NOMO-1 treated with DMSO at 0.1 percent for 48 hours (cell line): ENCODE results near the gene STIL.
A peak's percentile ranks its signal among the peaks of the same experiment; 100 is the strongest.
"Not testable (repeated sequence)": the region's sequence is repeated elsewhere in the genome, so short reads cannot be mapped to it uniquely, and the experiment has no call there.

Experiments used
- DNase-seq: peaks from one replicate; lab custom pipeline; 2025; ENCODE audit not compliant: unreplicated experiment; lab: John Stamatoyannopoulos, UW

The STIL gene

GRCh38 chr1:47313915-47314664 lies at the start of gene STIL:
Gene STIL, minus strand, starts transcription at chr1:47314147. Its CDS starts 3,828 bp downstream, at chr1:47310319.
- peak; percentile 100 for DNase-seq

GRCh38 chr1:47362828-47363227 lies 48.9 kb upstream of the STIL start:
- no peak for DNase-seq

- no peak for DNase-seq
Measured at GRCh38 chr1:47361380-47361779, 47.4 kb upstream of the STIL start.

GRCh38 chr1:47351305-47351704 lies 37.4 kb upstream of the STIL start:
- peak; percentile 19 for DNase-seq

- DNase-seq: no peak
Measured at GRCh38 chr1:47348246-47348645, 34.3 kb upstream of the STIL start.

GRCh38 chr1:47347735-47348134 lies 33.8 kb upstream of the STIL start:
- no peak for DNase-seq

- not testable (repeated sequence) for DNase-seq
Measured at GRCh38 chr1:47346979-47347378, 33.0 kb upstream of the STIL start.

GRCh38 chr1:47340227-47340626 lies 26.3 kb upstream of the STIL start:
- DNase-seq: no peak

GRCh38 chr1:47338249-47339077 lies 24.5 kb upstream of the STIL start:
- DNase-seq: no peak

GRCh38 chr1:47337350-47337749 lies 23.4 kb upstream of the STIL start:
- no peak for DNase-seq

GRCh38 chr1:47334765-47335435 lies 21.0 kb upstream of the STIL start:
- no peak for DNase-seq

- DNase-seq: peak; percentile 62
Measured at GRCh38 chr1:47333922-47334764, 20.2 kb upstream of the STIL start.

- peak; percentile 88 for DNase-seq
Measured at GRCh38 chr1:47333578-47333921, 19.6 kb upstream of the STIL start, which contains the start of gene CMPK1. Gene CMPK1, plus strand, starts transcription at chr1:47333790. Its CDS starts 156 bp downstream, at chr1:47333946.

GRCh38 chr1:47332779-47333577 lies 19.0 kb upstream of the STIL start:
- no peak for DNase-seq

GRCh38 chr1:47331875-47332274 lies 17.9 kb upstream of the STIL start:
- no peak for DNase-seq

- no peak for DNase-seq
Measured at GRCh38 chr1:47330212-47330611, 16.3 kb upstream of the STIL start.

- no peak for DNase-seq
Measured at GRCh38 chr1:47328992-47329391, 15.0 kb upstream of the STIL start.

- no peak for DNase-seq
Measured at GRCh38 chr1:47326271-47326670, 12.3 kb upstream of the STIL start.

- peak; percentile 1 for DNase-seq
Measured at GRCh38 chr1:47325528-47325927, 11.6 kb upstream of the STIL start.

- DNase-seq: no peak
Measured at GRCh38 chr1:47324682-47325081, 10.7 kb upstream of the STIL start.
